GM12878 (cell line): ENCODE data around the gene NAT10. TPM values are rescaled to one million over a fixed set of nuclear protein-coding genes. Genes with fewer than 3 reads are reported as not detected.

Experiments
- ATAC-seq: fragments of 200-7000 bp; cut with Tn5 transposase; 3 replicates; pipeline ENCODE4 v1.9.1; 2020; ENCODE audit warnings: mild to moderate bottlenecking, moderate library complexity
- BruUV-seq: library from RNA; stranded (reverse); fragments of 400-500 nt; replicated peaks from 2 replicates; lab custom pipeline; 2021; lab: Mats Ljungman, UMichigan
- CTCF ChIA-PET: fragments of 300-600 bp; sonication (Branson Sonifier 250); formaldehyde crosslinking; extraction: SDS; loops from one replicate; lab custom pipeline; 2021; ENCODE audit warnings: inconsistent platforms; lab: Yijun Ruan, JAX
- POLR2A ChIA-PET: fragments of 350-600 bp; formaldehyde crosslinking; extraction: SDS; loops from one replicate; lab custom pipeline; 2021; ENCODE audit warnings: inconsistent platforms; lab: Charles Lee
- RAD21 ChIA-PET: fragments of 300-600 bp; sonication (Branson Sonifier 250); formaldehyde crosslinking; loops from one replicate; lab custom pipeline; 2023; ENCODE audit warnings: antibody characterized with exemption; ENCODE audit not compliant: unreplicated experiment; lab: Charles Lee
- SMC1A ChIA-PET: fragments of 300-600 bp; sonication (Branson Sonifier 250); formaldehyde crosslinking; loops from one replicate; lab custom pipeline; 2023; ENCODE audit not compliant: unreplicated experiment, uncharacterized antibody; lab: Charles Lee
- DNase-seq: peaks from one replicate; pipeline ENCODE4 v3.0.0-alpha.2; 2011; ENCODE audit warnings: low read depth, low spot score
- FAIRE-seq: peaks from 3 replicates; lab custom pipeline; 2011; peaks lifted over from hg19 to GRCh38; lab: Jason Lieb, UNC
- H2AFZ ChIP-seq: 2 replicates; pipeline ENCODE4 v1.6.0; 2011; ENCODE audit warnings: low read depth, low read length, control low read depth; ENCODE audit not compliant: control insufficient read depth
- H3K27ac ChIP-seq: 2 replicates; pipeline ENCODE4 v1.5.1; 2011; ENCODE audit warnings: control low read depth; ENCODE audit not compliant: control insufficient read depth, insufficient read depth
- H3K27me3 ChIP-seq, 2 experiments: replicated peaks in 1 of 2; 2 replicates each; pipeline versions ENCODE4 v1.6.0 to v1.6.1; 2011; ENCODE audit warnings: low read length in 1 of 2; ENCODE audit not compliant: control insufficient read depth in 2 of 2, insufficient read depth in 2 of 2
- H3K36me3 ChIP-seq, 2 experiments: 2 replicates each; pipeline ENCODE4 v1.5.1; 2011; ENCODE audit warnings: low read length in 1 of 2; ENCODE audit not compliant: control insufficient read depth in 2 of 2, insufficient read depth in 2 of 2
- H3K4me1 ChIP-seq: 2 replicates; pipeline ENCODE4 v1.6.1; 2011; ENCODE audit warnings: mild to moderate bottlenecking, low read length, moderate library complexity, mixed read lengths; ENCODE audit not compliant: control insufficient read depth, insufficient read depth
- H3K4me2 ChIP-seq: 2 replicates; pipeline ENCODE4 v1.6.0; 2011; ENCODE audit warnings: control low read depth; ENCODE audit not compliant: control insufficient read depth, insufficient read depth
- H3K4me3 ChIP-seq: fragments of 200-600 bp; sonication (generic); 2 replicates; pipeline ENCODE4 v1.5.1; 2016
- H3K79me2 ChIP-seq: 2 replicates; pipeline ENCODE4 v1.6.0; 2011; ENCODE audit warnings: low read length; ENCODE audit not compliant: control insufficient read depth, insufficient read depth
- H3K9ac ChIP-seq: 2 replicates; pipeline ENCODE4 v1.8.0; 2011; ENCODE audit warnings: low read length, control low read depth, mixed read lengths; ENCODE audit not compliant: control insufficient read depth, insufficient read depth
- H3K9me3 ChIP-seq: replicated peaks from 3 replicates; pipeline ENCODE4 v1.5.1; 2011; ENCODE audit warnings: mild to moderate bottlenecking, low read length; ENCODE audit not compliant: control insufficient read depth, insufficient read depth
- H4K20me1 ChIP-seq: 2 replicates; pipeline ENCODE4 v1.6.0; 2011; ENCODE audit not compliant: control insufficient read depth, insufficient read depth
- ASH2L ChIP-seq: fragments of 300-600, 200-600 bp; sonication (generic); IDR thresholded peaks from 2 replicates; pipeline ENCODE4 v1.6.1; 2017; ENCODE audit warnings: low read depth, mild to moderate bottlenecking, borderline replicate concordance
- BHLHE40 ChIP-seq, 2 experiments: fragments of 450-650 bp in 1 of 2; IDR thresholded peaks; 2 replicates each; pipeline ENCODE4 v1.6.1; 2011 to 2017; ENCODE audit warnings: low read depth in 2 of 2, borderline replicate concordance in 1 of 2, improper control_type of control experiment in 1 of 2, low read length in 1 of 2, mild to moderate bottlenecking in 1 of 2
- CREM ChIP-seq: IDR thresholded peaks from 2 replicates; pipeline ENCODE4 v1.6.1; 2014; ENCODE audit warnings: antibody characterized with exemption, low read depth
- HDGF ChIP-seq: fragments of 450-650 bp; IDR thresholded peaks from 2 replicates; pipeline ENCODE4 v1.6.1; 2016; ENCODE audit warnings: antibody characterized with exemption
- IKZF2 ChIP-seq, 2 experiments: fragments of 450-650 bp; IDR thresholded peaks; 2 replicates each; pipeline ENCODE4 v1.6.1; 2017; ENCODE audit warnings: mild to moderate bottlenecking in 2 of 2, moderate library complexity in 2 of 2
- JUNB ChIP-seq: IDR thresholded peaks from 2 replicates; pipeline ENCODE4 v1.6.1; 2016; ENCODE audit warnings: antibody characterized with exemption, mild to moderate bottlenecking
- KAT2A ChIP-seq: conservative IDR thresholded peaks from 2 replicates; pipeline ENCODE4 v1.6.1; 2011; ENCODE audit warnings: low read depth, low read length; ENCODE audit not compliant: control insufficient read depth
- KLF5 ChIP-seq: fragments of 450-650 bp; IDR thresholded peaks from 2 replicates; pipeline ENCODE4 v1.6.1; 2014; ENCODE audit warnings: mild to moderate bottlenecking; ENCODE audit not compliant: partially characterized antibody
- MEF2A ChIP-seq: IDR thresholded peaks from 2 replicates; pipeline ENCODE4 v1.6.1; 2011; ENCODE audit warnings: low read depth, mild to moderate bottlenecking, low read length, moderate library complexity; ENCODE audit not compliant: insufficient read depth
- MTA2 ChIP-seq: fragments of 450-650 bp; IDR thresholded peaks from 2 replicates; pipeline ENCODE4 v1.6.1; 2016; ENCODE audit warnings: low read depth, mild to moderate bottlenecking, moderate library complexity
- NBN ChIP-seq: fragments of 450-650 bp; IDR thresholded peaks from 2 replicates; pipeline ENCODE4 v1.6.1; 2016
- NFIC ChIP-seq: IDR thresholded peaks from 2 replicates; pipeline ENCODE4 v1.6.1; 2012; ENCODE audit warnings: low read depth, mild to moderate bottlenecking, inconsistent platforms, low read length, moderate library complexity
- PAX5 ChIP-seq: IDR thresholded peaks from 2 replicates; pipeline ENCODE4 v1.6.1; 2011; ENCODE audit warnings: low read depth, low read length, borderline replicate concordance
- SMAD1 ChIP-seq: fragments of 450-650 bp; IDR thresholded peaks from 2 replicates; pipeline ENCODE4 v1.6.1; 2018; ENCODE audit warnings: mild to moderate bottlenecking, low read depth; ENCODE audit not compliant: partially characterized antibody
- SUZ12 ChIP-seq: fragments of 200-600 bp; sonication (generic); IDR thresholded peaks from one replicate; pipeline ENCODE4 v1.6.1; 2018; ENCODE audit warnings: antibody characterized with exemption, mild to moderate bottlenecking; ENCODE audit not compliant: unreplicated experiment
- YBX1 ChIP-seq: fragments of 450-650 bp; IDR thresholded peaks from 2 replicates; pipeline ENCODE4 v1.6.1; 2016; ENCODE audit warnings: antibody characterized with exemption
- ZNF217 ChIP-seq: fragments of 450-650 bp; IDR thresholded peaks from 2 replicates; pipeline ENCODE4 v1.6.1; 2017; ENCODE audit warnings: antibody characterized with exemption, mild to moderate bottlenecking
- WGBS: methylation state at CpG from one replicate; pipeline ENCODE4 v1.1.6; 2016; ENCODE audit warnings: low lambda C conversion rate; ENCODE audit not compliant: insufficient replicate concordance, insufficient coverage; ENCODE audit errors: missing lambda C conversion rate; 5-methylcytosine and 5-hydroxymethylcytosine counted together
- in situ Hi-C: fragments of 300-500 bp; cut with MboI; formaldehyde crosslinking; loops from 9 replicates; pipeline ENCODE4 v1.14.3; 2018; ENCODE audit warnings: mixed read lengths
- intact Hi-C: fragments of 100-400 bp; cut with micrococcal nuclease; formaldehyde crosslinking; loops from one replicate; pipeline ENCODE4 v1.14.2; 2022; ENCODE audit not compliant: unreplicated experiment
- polyA plus RNA-seq, 11 experiments: library from polyadenylated mRNA; depleted of rRNA in 4 of 11; unstranded in 6 of 11; stranded (reverse) in 5 of 11; fragments of >200 nt; fragmentation: Nextera tagmentation in 4 of 11; fragmentation: Illumina TruSeq in 1 of 11; extraction: Ambion mirVana in 4 of 11; extraction: Trizol in 1 of 11; gene quantifications; 1 replicate in 1 of 11; 2 replicates in 10 of 11; pipeline versions ENCODE4 v1.2.1 to v1.2.3, GENCODE V29; 2011 to 2016; ENCODE audit warnings: inconsistent platforms in 2 of 11, missing spikeins in 2 of 11, low read depth in 1 of 11
- total RNA-seq, 4 experiments: library from RNA; depleted of rRNA in 3 of 4; stranded (reverse); fragments of >200 nt in 3 of 4; fragmentation: Illumina TruSeq in 1 of 4; extraction: Trizol in 1 of 4; gene quantifications; 2 replicates each; pipeline versions ENCODE4 v1.2.1 to v1.2.3, GENCODE V29; 2013 to 2021
- TF ChIP-seq, protein P1 (sequence below): IDR thresholded peaks from 2 replicates; pipeline ENCODE4 v1.6.1; 2011; ENCODE audit warnings: mild to moderate bottlenecking, low read depth, low read length, moderate library complexity; ENCODE audit not compliant: insufficient replicate concordance
- TF ChIP-seq, protein P2 (sequence below), 3 experiments: IDR thresholded peaks in 2 of 3; conservative IDR thresholded peaks in 1 of 3; 2 replicates each; pipeline ENCODE4 v1.5.1; 2011; ENCODE audit warnings: low read depth in 3 of 3, low read length in 3 of 3, mild to moderate bottlenecking in 3 of 3, control low read depth in 2 of 3, moderate library complexity in 2 of 3, inconsistent platforms in 1 of 3, mixed read lengths in 1 of 3; ENCODE audit not compliant: control insufficient read depth in 2 of 3, insufficient read depth in 1 of 3; ENCODE audit errors: extremely low read depth in 1 of 3

NAT10 gene
- total and polyA plus RNA-seq, 10 of the 15 experiments (the other 5 are each of a cell fraction or from before 2014, with no cell fraction given), result 45.1 to 95.5 (median 72.8) TPM

DNA sequence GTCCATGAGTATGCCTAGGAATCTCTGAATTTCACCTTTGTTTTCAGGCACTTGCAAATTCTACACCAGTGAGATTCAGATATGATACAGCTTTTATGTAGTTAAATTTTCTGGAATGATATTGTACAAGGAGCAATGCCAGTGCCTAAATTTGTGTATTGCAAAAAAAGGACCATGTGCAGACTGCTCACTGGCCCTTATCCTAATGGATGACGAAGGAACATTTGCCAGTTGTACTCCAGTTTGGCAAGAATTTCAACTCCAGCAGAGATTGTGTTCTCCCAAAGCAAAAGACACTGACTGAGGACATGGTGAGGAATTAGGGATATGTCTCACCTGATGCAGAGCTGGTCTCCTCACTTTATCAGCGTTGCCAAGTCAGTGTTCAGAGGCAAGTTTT is 8.6 kb downstream of the NAT10 start:
- FAIRE-seq, result no peak
- no peak for ATAC-seq
- H3K4me1 ChIP-seq, result no peaks in the 10 kb centered on the region
- no TSS peak for BruUV-seq
- H2AFZ ChIP-seq, result no peak overlapping the region
- intact Hi-C loops (no loop called here), in situ Hi-C loops (no loop called here)
- no peak overlapping the region for H3K4me2 ChIP-seq
- TF ChIP-seq NFIC, result no peak
- TF ChIP-seq CREM, result no peak
- no peak for TF ChIP-seq KLF5
- TF ChIP-seq, protein P1, sequence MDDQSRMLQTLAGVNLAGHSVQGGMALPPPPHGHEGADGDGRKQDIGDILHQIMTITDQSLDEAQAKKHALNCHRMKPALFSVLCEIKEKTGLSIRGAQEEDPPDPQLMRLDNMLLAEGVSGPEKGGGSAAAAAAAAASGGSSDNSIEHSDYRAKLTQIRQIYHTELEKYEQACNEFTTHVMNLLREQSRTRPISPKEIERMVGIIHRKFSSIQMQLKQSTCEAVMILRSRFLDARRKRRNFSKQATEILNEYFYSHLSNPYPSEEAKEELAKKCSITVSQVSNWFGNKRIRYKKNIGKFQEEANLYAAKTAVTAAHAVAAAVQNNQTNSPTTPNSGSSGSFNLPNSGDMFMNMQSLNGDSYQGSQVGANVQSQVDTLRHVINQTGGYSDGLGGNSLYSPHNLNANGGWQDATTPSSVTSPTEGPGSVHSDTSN, result no peak
- no peak for TF ChIP-seq HDGF
- TF ChIP-seq MEF2A, result no peak
- TF ChIP-seq KAT2A, result no peak
- no peak for TF ChIP-seq BHLHE40 (IDR thresholded peaks at IDR 0.05; ENCODE audit: borderline replicate concordance in 1 of 2, low read depth in 2 of 2, low read length in 1 of 2)
- TF ChIP-seq, protein P2, sequence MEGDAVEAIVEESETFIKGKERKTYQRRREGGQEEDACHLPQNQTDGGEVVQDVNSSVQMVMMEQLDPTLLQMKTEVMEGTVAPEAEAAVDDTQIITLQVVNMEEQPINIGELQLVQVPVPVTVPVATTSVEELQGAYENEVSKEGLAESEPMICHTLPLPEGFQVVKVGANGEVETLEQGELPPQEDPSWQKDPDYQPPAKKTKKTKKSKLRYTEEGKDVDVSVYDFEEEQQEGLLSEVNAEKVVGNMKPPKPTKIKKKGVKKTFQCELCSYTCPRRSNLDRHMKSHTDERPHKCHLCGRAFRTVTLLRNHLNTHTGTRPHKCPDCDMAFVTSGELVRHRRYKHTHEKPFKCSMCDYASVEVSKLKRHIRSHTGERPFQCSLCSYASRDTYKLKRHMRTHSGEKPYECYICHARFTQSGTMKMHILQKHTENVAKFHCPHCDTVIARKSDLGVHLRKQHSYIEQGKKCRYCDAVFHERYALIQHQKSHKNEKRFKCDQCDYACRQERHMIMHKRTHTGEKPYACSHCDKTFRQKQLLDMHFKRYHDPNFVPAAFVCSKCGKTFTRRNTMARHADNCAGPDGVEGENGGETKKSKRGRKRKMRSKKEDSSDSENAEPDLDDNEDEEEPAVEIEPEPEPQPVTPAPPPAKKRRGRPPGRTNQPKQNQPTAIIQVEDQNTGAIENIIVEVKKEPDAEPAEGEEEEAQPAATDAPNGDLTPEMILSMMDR (IDR thresholded peaks at IDR 0.05 in 2 of 3, conservative IDR thresholded peaks at IDR 0.05 in 1 of 3; ENCODE audit: control insufficient read depth in 2 of 3, extremely low read depth in 1 of 3, insufficient read depth in 1 of 3, low read depth in 3 of 3, low read length in 3 of 3), result no peak
- TF ChIP-seq SMAD1, result no peak
- TF ChIP-seq NBN, result no peak
- TF ChIP-seq YBX1, result no peak
- TF ChIP-seq MTA2, result no peak
- TF ChIP-seq SUZ12, result no peak
- no peak for TF ChIP-seq ZNF217
- no peak for TF ChIP-seq JUNB
- TF ChIP-seq PAX5, result no peak
- no peak for TF ChIP-seq IKZF2 (IDR thresholded peaks at IDR 0.05)
- TF ChIP-seq ASH2L, result no peak
- H3K4me3 ChIP-seq, result no peak overlapping the region
- H4K20me1 ChIP-seq, result no peaks in the 10 kb centered on the region
- H3K9me3 ChIP-seq, result no peaks in the 10 kb centered on the region
- H3K9ac ChIP-seq, result no peak overlapping the region
- ChIA-PET RAD21 (no interaction called here), POLR2A (no interaction called here), CTCF (no interaction called here), SMC1A (interaction anchor here (1.6 to 1.8 kb wide), 2 partner anchors 31 to 60 kb away, joined by 3 to 4 read pairs; no protein-coding TSS in a partner anchor)
- H3K36me3 ChIP-seq, result peaks cover 38 to 62% of the 10 kb centered on the region in 2 experiments
- H3K27ac ChIP-seq, result no peak overlapping the region
- DNase-seq, result no peak
- peaks cover 5% of the 10 kb centered on the region for H3K79me2 ChIP-seq
- WGBS, result 69% methylated on average over 2 of the region's 2 CpGs
- H3K27me3 ChIP-seq, result no peaks in the 10 kb centered on the region
